ENCODE data around the gene VAMP1.

VAMP1 gene

GRCh38 chr12:6469609-6470374, 685 bp downstream of the VAMP1 start:
- POLR2A ChIA-PET: interaction anchor here (0.5 to 3.5 kb wide), 38 partner anchors 10 to 274 kb away, joined by 3 to 74 read pairs (median 6); partner anchors contain the start of genes GAPDH, MRPL51, PLEKHG6 and TAPBPL
- CTCF ChIA-PET: interaction anchor here (0.6 to 2.2 kb wide), 7 partner anchors 14 to 297 kb away, joined by 3 to 11 read pairs (median 4); no protein-coding TSS in a partner anchor

More at GRCh38 chr12:6469609-6470374, 685 bp downstream of the VAMP1 start:
- H3K4me3 ChIP-seq (ENCODE audit: low read depth, low read length): peak overlapping the region; percentile 81
- H3K27ac ChIP-seq (ENCODE audit: extremely low read depth, low read depth, low read length): peak overlapping the region; percentile 35; the same call in 1 of the 2 replicates
- peaks cover 2 to 20% of the 10 kb centered on the region in 2 experiments for H3K36me3 ChIP-seq (ENCODE audit: control insufficient read depth in 2 of 2, insufficient read depth in 1 of 2, low read length in 2 of 2)
- H3K9me3 ChIP-seq (ENCODE audit: control insufficient read depth, insufficient read depth, low read depth, low read length): no peaks in the 10 kb centered on the region
- H3K4me1 ChIP-seq (ENCODE audit: control insufficient read depth, insufficient read depth, low read length): peaks cover 2% of the 10 kb centered on the region; the same call in 1 of the 2 replicates
- TF ChIP-seq PATZ1 (tag by site-specific recombination; IDR thresholded peaks at IDR 0.05) (peak; percentile 71; the same call in 1 of the 2 replicates), ZBTB48 (tag by site-specific recombination; IDR thresholded peaks at IDR 0.05) (0 out of 2 replicates have a peak, but pooled peaks have one; percentile 43), PRDM2 (tag by site-specific recombination; IDR thresholded peaks at IDR 0.05; ENCODE audit: borderline replicate concordance) (0 out of 2 replicates have a peak, but pooled peaks have one; percentile 61), ZNF701 (tag by site-specific recombination; IDR thresholded peaks at IDR 0.05) (no peak), ZNF239 (tag by site-specific recombination; IDR thresholded peaks at IDR 0.05) (no peak), ZNF571 (tag by site-specific recombination; IDR thresholded peaks at IDR 0.05) (no peak), ZNF777 (tag by site-specific recombination; IDR thresholded peaks at IDR 0.05; ENCODE audit: borderline replicate concordance) (0 out of 2 replicates have a peak, but pooled peaks have one; percentile 31), ZNF398 (tag by site-specific recombination; IDR thresholded peaks at IDR 0.05) (0 out of 2 replicates have a peak, but pooled peaks have one; percentile 43)
